ENCODE results near the gene ADARB2.

The ADARB2 gene

GRCh38 chr10:1735562-1735961 lies 1.8 kb downstream of the ADARB2 start:
- DNase-seq = no peak

DNA sequence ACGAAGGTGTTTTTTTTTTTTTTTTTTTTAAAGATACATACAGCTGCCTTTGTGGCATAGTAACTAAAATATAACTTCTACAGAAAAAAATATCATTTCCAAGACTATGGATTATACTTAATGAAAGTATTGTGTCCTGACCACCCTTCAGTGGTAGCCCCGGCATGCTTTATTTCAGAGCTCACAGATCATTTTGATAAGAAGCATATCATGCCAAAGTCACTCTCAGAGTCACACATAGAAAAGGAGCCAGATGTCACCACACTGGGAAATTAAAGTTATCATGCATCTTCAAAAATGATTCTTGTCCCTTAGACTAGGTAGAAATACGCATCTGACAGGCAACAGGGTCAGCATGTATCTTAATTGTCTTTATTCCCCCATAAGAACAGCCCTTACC lies 3.0 kb downstream of the ADARB2 start:
- DNase-seq = no peak

- DNase-seq = no peak
These were observed 3.6 kb downstream of the ADARB2 start for GRCh38 chr10:1733720-1734119.

- DNase-seq = no peak
These were observed 4.7 kb downstream of the ADARB2 start for GRCh38 chr10:1732564-1732996.

- no peak for DNase-seq
These were observed 5.7 kb downstream of the ADARB2 start for GRCh38 chr10:1731592-1731991.

DNA sequence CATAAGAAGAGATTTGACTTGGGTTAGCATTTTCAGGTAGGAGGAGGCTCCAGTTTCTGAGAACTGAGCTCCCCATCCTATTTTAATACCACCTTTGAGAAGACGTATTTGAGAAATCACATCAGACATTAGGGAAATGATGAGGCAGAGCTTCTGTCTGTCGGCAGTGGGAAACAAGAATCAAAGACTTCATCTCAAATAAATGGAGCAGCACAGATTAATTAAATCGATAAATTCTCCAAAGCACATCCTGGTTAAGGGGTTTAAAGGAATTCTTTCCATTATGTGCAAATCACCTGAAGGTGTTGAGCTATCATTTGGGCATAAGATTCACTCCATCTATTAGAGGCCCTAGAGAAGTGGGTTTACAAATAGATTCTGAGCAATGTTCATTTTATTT lies 7.6 kb downstream of the ADARB2 start:
- no peak for DNase-seq

DNA sequence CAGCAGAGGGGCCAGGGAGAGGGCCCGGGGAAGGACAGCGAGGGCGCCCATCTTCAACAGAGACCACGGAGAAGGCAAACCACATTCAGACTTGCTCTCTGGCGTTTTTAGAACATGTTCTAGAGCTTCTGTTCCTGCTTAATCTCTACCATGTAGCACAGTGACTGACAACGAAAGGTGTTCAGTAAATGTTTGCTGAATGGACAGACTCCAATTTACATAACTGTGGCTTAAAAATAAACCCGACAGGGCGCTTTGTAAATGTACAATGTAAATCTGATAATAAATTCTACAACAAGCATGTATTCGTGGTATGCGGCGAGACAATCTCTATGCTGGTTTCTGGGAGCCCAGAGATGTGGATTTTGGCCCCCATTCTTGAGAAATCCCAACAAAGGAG lies 10.5 kb downstream of the ADARB2 start:
- no peak for DNase-seq

- DNase-seq = no peak
These were observed 12.3 kb downstream of the ADARB2 start for GRCh38 chr10:1724921-1725488.

GRCh38 chr10:1716839-1717238 lies 20.5 kb downstream of the ADARB2 start:
- DNase-seq = no peak

- no peak for DNase-seq
These were observed 21.5 kb downstream of the ADARB2 start for GRCh38 chr10:1715821-1716220.

DNA sequence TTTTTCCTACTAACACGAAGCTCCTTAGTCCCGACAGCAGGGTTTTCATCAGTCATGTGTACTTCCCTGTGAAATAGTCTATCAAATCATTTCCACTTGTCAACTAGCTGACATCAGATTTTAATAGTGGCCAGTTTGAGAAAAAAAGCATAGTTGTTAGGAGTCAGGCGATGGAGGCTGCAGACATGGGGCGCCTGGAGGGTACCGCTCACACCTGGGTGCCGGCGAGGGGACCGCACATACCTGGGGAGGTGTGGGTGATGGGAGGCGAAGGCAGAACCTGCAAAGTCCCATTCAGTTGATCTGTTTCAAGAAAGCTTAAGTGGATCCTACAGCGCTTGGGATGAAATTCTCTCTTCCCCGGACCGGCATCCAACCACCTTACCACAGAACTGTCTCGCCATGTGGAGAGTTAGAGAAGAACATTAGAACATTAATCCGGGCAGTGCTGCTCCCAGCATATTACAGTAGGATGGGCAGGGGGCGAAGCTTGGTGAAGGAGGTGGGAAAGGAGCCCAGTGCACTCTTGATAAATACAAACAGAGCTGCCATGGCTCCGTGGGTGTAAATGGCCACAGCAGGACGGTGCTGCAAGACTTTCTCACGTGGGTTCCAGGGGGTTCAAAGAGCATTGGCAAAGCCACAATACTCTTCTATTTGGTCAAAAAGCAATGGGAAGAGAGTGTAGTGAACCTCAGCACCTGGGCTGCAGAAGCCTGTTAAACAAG lies 24.2 kb downstream of the ADARB2 start:
- DNase-seq = no peak

DNA sequence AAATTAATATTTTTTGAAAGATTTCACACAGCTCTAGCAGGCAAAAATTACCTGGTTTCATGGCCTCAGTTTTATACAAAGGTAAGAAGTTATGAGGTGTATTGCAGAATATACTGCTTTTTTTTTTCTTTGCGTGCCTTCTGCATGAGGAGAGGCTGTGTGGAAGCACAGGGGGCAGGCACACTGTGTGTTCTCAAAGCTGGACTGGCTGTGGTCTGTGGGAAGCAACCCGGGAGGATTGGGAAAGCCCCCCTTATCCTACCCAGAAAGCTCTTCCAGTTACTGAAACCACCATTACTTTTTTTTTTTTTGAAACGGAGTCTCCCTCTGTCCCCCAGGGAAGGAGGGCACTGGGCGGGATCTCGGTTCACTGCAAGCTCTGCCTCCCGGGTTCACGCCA lies 25.0 kb downstream of the ADARB2 start:
- no peak for DNase-seq

DNA sequence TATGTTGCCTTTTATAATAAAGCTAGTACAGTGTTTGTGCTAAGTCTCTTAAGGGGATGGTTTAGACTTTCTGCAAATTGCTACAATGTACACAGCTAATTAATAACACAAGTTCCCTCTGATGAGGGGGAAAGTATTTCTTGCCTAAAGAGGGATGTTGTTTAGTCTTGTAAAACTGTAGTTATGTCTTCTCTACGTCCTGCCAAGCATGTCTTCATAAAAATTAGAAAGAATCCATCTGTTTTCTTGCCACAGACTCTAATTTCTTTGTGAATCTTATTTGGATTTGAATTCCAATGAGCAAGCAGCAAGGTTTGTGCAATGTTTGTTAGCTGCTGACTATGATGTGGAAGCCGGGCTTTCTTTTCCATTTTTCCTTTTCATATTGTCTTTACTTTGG lies 28.2 kb downstream of the ADARB2 start:
- no peak for DNase-seq

DNA sequence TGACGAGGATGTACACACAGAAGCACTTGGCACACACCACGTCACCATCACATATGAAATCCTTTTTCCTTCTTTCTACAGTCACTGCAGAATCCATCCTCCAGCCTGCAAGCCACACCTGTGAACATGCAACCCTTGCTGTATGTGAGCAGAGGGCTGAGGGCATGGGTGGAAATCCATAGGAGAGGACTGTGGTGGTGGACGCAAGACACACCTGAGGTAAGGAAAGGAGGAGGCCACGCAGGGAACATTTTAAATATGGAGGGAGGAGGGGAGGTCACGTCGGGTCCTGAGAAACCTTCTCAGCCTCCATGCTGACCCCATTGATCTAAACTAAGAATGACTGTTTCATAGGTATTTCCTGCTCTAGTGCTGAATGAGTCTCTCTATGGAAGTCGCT lies 28.6 kb downstream of the ADARB2 start:
- DNase-seq = no peak

DNA sequence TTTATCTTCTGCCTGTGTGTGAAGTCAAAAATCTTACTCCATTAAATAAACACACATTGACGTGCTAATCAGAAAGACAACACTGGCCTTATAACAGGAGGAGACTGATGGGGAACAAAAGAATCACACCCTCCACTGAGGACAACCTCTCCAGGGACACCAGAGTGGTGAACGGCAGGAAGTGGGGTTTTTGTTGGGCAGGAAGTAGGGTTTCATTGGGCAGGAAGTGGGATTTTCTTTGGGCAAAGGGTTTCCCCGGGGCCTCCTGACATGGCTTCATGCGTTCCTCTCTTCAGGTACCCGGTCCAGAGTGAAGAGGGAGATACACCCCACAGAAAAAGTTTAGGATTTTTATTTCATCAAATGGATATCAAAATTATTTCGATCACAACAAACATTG lies 30.6 kb downstream of the ADARB2 start:
- no peak for DNase-seq

DNA sequence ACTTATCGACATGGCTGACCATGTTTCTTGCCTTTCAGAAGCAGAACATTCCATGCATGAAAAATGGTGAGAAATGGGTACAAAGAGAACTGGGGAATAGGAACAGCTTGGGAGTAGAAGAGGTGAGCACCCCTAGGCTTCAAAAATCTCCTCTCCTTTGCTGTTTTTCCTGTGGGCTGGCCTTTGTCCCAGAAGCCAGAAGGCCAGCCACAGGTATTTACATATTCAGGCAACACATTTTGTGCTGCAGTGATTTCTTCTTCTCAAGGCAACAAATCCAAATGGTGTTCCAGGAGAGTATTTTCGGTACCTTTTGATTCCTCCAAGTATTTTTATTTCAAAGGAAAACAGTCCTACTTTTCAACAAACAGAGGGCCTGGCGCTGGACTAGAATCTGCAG lies 31.1 kb downstream of the ADARB2 start:
- no peak for DNase-seq

DNA sequence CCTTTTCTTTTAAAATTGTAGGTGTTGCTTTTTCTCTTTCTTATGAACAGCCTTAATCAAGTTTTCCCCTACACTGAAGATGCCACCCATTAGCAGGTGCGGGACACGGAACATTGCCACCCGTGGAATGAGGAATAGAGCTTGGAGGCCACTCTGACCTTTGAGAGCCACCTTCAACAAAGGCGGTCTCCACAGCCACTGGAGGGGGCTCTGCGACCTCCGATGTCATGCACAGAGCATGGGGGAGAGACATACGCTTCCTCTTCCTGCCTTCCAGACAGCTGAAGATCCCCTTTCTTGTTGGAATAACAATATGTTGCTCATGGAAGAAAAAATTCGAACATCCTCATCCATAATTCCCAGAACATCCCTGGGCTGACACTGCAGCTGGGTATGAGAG lies 39.1 kb downstream of the ADARB2 start:
- no peak for DNase-seq

DNA sequence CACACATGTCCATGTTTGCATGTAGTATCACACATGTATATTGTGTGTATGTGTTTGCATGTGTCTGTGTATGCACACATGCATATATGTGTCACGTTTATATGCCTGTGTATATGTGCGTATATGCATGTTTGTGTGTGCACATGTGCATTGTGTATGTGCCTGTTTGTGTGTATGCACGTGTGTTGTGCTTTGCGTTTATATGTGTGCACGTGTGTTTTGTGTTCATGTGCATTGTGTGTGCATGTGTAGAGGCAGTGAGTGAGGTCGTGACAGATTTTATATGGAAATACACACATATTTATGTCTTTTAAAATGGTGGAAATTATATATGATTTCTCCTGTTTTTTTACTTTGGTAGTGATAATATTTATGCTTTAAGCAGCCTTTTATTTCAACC lies 41.2 kb downstream of the ADARB2 start:
- DNase-seq = no peak

DNA sequence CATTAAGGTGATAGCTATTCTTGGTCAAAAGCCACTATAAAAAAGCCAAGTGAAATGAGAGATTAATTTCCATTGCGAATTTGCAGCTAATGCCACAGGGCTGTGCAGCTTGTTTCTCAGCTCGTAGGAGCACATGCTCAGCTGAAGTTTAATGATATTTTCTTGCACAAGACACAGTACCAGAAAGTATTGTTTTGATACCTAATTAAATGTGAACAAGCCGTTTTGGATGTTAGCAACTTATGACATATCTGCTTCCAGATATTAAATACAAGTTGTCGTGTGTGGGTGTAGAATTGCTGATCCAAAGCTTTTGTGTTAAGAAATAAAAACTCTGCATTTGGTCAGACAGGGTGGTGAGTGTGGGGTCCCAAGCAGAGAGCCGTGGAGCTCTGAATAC lies 47.2 kb downstream of the ADARB2 start:
- no peak for DNase-seq

DNA sequence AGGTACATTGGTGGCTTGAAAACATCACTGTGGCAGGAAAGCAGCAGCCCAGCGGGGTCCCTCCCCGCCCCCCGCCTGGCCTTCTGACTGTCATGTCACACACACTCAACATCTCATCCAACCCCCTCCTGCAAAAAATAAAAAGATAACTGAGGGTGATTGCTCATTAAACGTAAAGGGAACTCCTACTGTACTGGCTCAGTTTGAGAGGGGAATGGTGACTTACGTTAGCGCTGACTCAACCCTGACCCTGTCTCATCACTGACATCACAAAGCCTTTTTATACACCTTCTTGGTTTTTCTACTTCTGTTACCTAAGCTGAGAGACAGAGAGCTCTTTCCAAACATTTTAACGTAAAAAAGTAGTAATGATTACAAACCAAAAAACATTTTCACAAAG lies 48.8 kb downstream of the ADARB2 start:
- DNase-seq = no peak

DNA sequence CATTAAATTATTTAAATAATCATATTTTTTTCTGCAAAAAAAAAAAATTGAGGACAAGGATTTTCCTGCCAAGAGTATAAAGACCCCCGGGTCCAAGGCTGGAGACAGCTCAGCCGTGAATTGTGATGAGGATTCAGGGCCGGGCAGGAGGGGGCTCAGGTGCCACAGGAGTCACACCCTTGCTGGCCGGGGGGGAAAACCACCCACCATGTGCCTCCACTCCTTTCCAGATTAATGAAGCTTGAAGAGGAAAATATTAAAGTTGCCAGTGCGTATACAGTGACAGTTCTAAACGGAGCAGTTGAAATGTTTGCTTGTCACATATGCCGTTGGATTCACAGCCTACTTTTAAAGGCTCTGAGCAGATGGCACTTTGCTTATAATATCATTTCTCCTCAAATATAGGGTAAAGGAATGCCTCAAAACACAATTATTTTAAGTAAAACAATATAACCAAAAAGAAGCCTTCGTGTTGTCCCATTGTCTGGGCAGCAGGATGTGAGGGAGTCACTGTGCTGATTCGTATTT lies 49.6 kb downstream of the ADARB2 start:
- DNase-seq = no peak

GRCh38 chr10:1687190-1687589 lies 50.1 kb downstream of the ADARB2 start:
- DNase-seq = no peak

DNA sequence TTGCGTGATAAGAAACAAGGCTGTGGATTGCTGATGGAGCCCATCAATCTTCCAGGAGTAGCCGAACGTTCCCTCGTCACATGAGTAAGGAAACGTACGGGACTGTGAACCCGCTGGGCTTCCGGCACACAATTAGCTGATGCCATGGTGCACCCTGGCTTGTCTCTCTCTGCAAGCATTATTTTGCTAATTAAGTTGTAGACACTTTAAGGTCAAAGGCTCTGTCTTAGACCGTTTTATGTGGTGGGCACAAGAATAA lies 50.9 kb downstream of the ADARB2 start:
- DNase-seq = no peak

GRCh38 chr10:1685699-1686490 lies 51.4 kb downstream of the ADARB2 start:
- no peak for DNase-seq

All from NCI-H1105 treated with DMSO at 0.1 percent for 48 hours (cell line).